ENCODE results near the gene CRACR2B.
A peak's percentile ranks its signal among the peaks of the same experiment; 100 is the strongest.

The CRACR2B gene

GRCh38 chr11:811446-812245 is 16.1 kb upstream of the CRACR2B start:
- peaks cover 11 to 64% (median 63%) of the 10 kb centered on the region in 5 donors for H3K4me1 ChIP-seq (ENCODE audit: control insufficient read depth in 5 of 5, insufficient read depth in 5 of 5, low read length in 5 of 5)
- peak overlapping the region; percentile 84 to 99 (median 94) for H3K9ac ChIP-seq (ENCODE audit: low read length in 5 of 5)
- H3K36me3 ChIP-seq (ENCODE audit: control insufficient read depth in 5 of 5, insufficient read depth in 5 of 5, low read length in 5 of 5), result peaks cover 0 to 32% (median 27%) of the 10 kb centered on the region in 5 donors
- no peaks in the 10 kb centered on the region for H3K9me3 ChIP-seq (ENCODE audit: control insufficient read depth in 5 of 5, low read length in 5 of 5)
- peak overlapping the region; percentile 92 for H3K27ac ChIP-seq (ENCODE audit: low read depth, low read length)
- H3K27me3 ChIP-seq (ENCODE audit: control insufficient read depth in 5 of 5, insufficient read depth in 4 of 5, low read length in 5 of 5), result no peaks in the 10 kb centered on the region
- peak overlapping the region; percentile 84 to 95 (median 89) for H3K4me3 ChIP-seq (ENCODE audit: low read depth in 1 of 5, low read length in 5 of 5)

GRCh38 chr11:812390-812789 is 15.3 kb upstream of the CRACR2B start:
- Histone ChIP-seq H3K36me3 (ENCODE audit: control insufficient read depth in 5 of 5, insufficient read depth in 5 of 5, low read length in 5 of 5) (peaks cover 0 to 32% (median 27%) of the 10 kb centered on the region in 5 donors), H3K9me3 (ENCODE audit: control insufficient read depth in 5 of 5, low read length in 5 of 5) (no peaks in the 10 kb centered on the region), H3K4me1 (ENCODE audit: control insufficient read depth in 5 of 5, insufficient read depth in 5 of 5, low read length in 5 of 5) (peaks cover 11 to 64% (median 63%) of the 10 kb centered on the region in 5 donors), H3K27ac (ENCODE audit: low read depth, low read length) (peak overlapping the region; percentile 92), H3K27me3 (ENCODE audit: control insufficient read depth in 5 of 5, insufficient read depth in 4 of 5, low read length in 5 of 5) (no peaks in the 10 kb centered on the region), H3K4me3 (ENCODE audit: low read depth in 1 of 5, low read length in 5 of 5) (peak overlapping the region in 3 of 5 donors; percentile 84 to 95 (median 89)), H3K9ac (ENCODE audit: low read length in 5 of 5) (peak overlapping the region in 3 of 5 donors; percentile 39 to 99 (median 89))

GRCh38 chr11:813072-813455 is 14.7 kb upstream of the CRACR2B start:
- Histone ChIP-seq H3K27ac (ENCODE audit: low read depth, low read length) (peak overlapping the region; percentile 92), H3K4me3 (ENCODE audit: low read depth in 1 of 5, low read length in 5 of 5) (peak overlapping the region in 2 of 5 donors; percentile 1 to 3), H3K27me3 (ENCODE audit: control insufficient read depth in 5 of 5, insufficient read depth in 4 of 5, low read length in 5 of 5) (no peaks in the 10 kb centered on the region), H3K9me3 (ENCODE audit: control insufficient read depth in 5 of 5, low read length in 5 of 5) (no peaks in the 10 kb centered on the region), H3K36me3 (ENCODE audit: control insufficient read depth in 5 of 5, insufficient read depth in 5 of 5, low read length in 5 of 5) (peaks cover 0 to 32% (median 27%) of the 10 kb centered on the region in 5 donors), H3K9ac (ENCODE audit: low read length in 5 of 5) (peak overlapping the region in 3 of 5 donors; percentile 17 to 99 (median 89)), H3K4me1 (ENCODE audit: control insufficient read depth in 5 of 5, insufficient read depth in 5 of 5, low read length in 5 of 5) (peaks cover 11 to 66% (median 64%) of the 10 kb centered on the region in 5 donors)

- peaks cover 0 to 32% (median 27%) of the 10 kb centered on the region in 5 donors for H3K36me3 ChIP-seq (ENCODE audit: control insufficient read depth in 5 of 5, insufficient read depth in 5 of 5, low read length in 5 of 5)
- peak overlapping the region; percentile 92 for H3K27ac ChIP-seq (ENCODE audit: low read depth, low read length)
- peak overlapping the region in 1 of 5 donors; percentile 4 for H3K4me3 ChIP-seq (ENCODE audit: low read depth in 1 of 5, low read length in 5 of 5)
- peaks cover 12 to 67% (median 64%) of the 10 kb centered on the region in 5 donors for H3K4me1 ChIP-seq (ENCODE audit: control insufficient read depth in 5 of 5, insufficient read depth in 5 of 5, low read length in 5 of 5)
- H3K9ac ChIP-seq (ENCODE audit: low read length in 5 of 5), result peak overlapping the region in 3 of 5 donors; percentile 47 to 99 (median 89)
- H3K27me3 ChIP-seq (ENCODE audit: control insufficient read depth in 5 of 5, insufficient read depth in 4 of 5, low read length in 5 of 5), result no peaks in the 10 kb centered on the region
- H3K9me3 ChIP-seq (ENCODE audit: control insufficient read depth in 5 of 5, low read length in 5 of 5), result no peaks in the 10 kb centered on the region
Measured at GRCh38 chr11:813456-814096, 14.1 kb upstream of the CRACR2B start.

GRCh38 chr11:815675-816432 is 11.9 kb upstream of the CRACR2B start:
- no peaks in the 10 kb centered on the region for H3K9me3 ChIP-seq (ENCODE audit: control insufficient read depth in 5 of 5, low read length in 5 of 5)
- no peak overlapping the region for H3K4me3 ChIP-seq (ENCODE audit: low read depth in 1 of 5, low read length in 5 of 5)
- peak overlapping the region in 3 of 5 donors; percentile 23 to 87 (median 68) for H3K9ac ChIP-seq (ENCODE audit: low read length in 5 of 5)
- H3K27ac ChIP-seq (ENCODE audit: low read depth, low read length), result peak overlapping the region; percentile 70
- H3K36me3 ChIP-seq (ENCODE audit: control insufficient read depth in 5 of 5, insufficient read depth in 5 of 5, low read length in 5 of 5), result peaks cover 0 to 34% (median 32%) of the 10 kb centered on the region in 5 donors
- H3K4me1 ChIP-seq (ENCODE audit: control insufficient read depth in 5 of 5, insufficient read depth in 5 of 5, low read length in 5 of 5), result peaks cover 13 to 66% (median 64%) of the 10 kb centered on the region in 5 donors
- H3K27me3 ChIP-seq (ENCODE audit: control insufficient read depth in 5 of 5, insufficient read depth in 4 of 5, low read length in 5 of 5), result no peaks in the 10 kb centered on the region

DNA sequence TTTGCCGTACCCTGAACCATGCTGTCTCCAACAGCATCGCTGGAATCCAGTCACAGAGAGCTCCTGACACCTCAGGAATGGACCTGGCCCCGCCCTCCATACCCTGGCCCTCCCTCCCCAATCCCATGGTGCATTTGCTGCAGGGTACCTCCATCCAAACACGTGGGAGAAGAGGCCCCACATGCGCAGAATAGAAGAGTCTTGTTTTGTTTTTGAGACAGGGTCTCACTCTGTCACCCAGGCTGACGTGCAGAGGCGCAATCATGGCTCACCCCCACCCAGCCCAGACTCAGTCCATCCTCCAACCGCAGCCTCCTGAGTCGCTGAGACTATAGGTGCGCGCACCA is 11.3 kb upstream of the CRACR2B start:
- Histone ChIP-seq H3K4me3 (ENCODE audit: low read depth in 1 of 5, low read length in 5 of 5) (no peak overlapping the region), H3K27ac (ENCODE audit: low read depth, low read length) (peak overlapping the region; percentile 70), H3K9me3 (ENCODE audit: control insufficient read depth in 5 of 5, low read length in 5 of 5) (no peaks in the 10 kb centered on the region), H3K4me1 (ENCODE audit: control insufficient read depth in 5 of 5, insufficient read depth in 5 of 5, low read length in 5 of 5) (peaks cover 14 to 66% (median 64%) of the 10 kb centered on the region in 5 donors), H3K36me3 (ENCODE audit: control insufficient read depth in 5 of 5, insufficient read depth in 5 of 5, low read length in 5 of 5) (peaks cover 0 to 32% (median 32%) of the 10 kb centered on the region in 5 donors), H3K9ac (ENCODE audit: low read length in 5 of 5) (peak overlapping the region in 2 of 5 donors; percentile 48 to 68), H3K27me3 (ENCODE audit: control insufficient read depth in 5 of 5, insufficient read depth in 4 of 5, low read length in 5 of 5) (no peaks in the 10 kb centered on the region)

- H3K27ac ChIP-seq (ENCODE audit: low read depth, low read length), result peak within 1 kb of the TSS; percentile 97
- H3K4me1 ChIP-seq (ENCODE audit: control insufficient read depth in 5 of 5, insufficient read depth in 5 of 5, low read length in 5 of 5), result peaks cover 10 to 67% (median 65%) of the 10 kb centered on the region in 5 donors
- H3K9ac ChIP-seq (ENCODE audit: low read length in 5 of 5), result peak within 1 kb of the TSS in 4 of 5 donors; percentile 84 to 99 (median 93)
Measured at GRCh38 chr11:818396-819128, 9.2 kb upstream of the CRACR2B start, which contains the start of gene PNPLA2. Gene PNPLA2 (plus strand): TSS chr11:818914. CDS start chr11:819719, 805 bp downstream.

GRCh38 chr11:819129-819931 is 8.4 kb upstream of the CRACR2B start:
- no peaks in the 10 kb centered on the region for H3K27me3 ChIP-seq (ENCODE audit: control insufficient read depth in 5 of 5, insufficient read depth in 4 of 5, low read length in 5 of 5)
- no peaks in the 10 kb centered on the region for H3K9me3 ChIP-seq (ENCODE audit: control insufficient read depth in 5 of 5, low read length in 5 of 5)
- H3K36me3 ChIP-seq (ENCODE audit: control insufficient read depth in 5 of 5, insufficient read depth in 5 of 5, low read length in 5 of 5), result peaks cover 0 to 35% (median 30%) of the 10 kb centered on the region in 5 donors
- peak overlapping the region in 4 of 5 donors; percentile 83 to 100 (median 92) for H3K4me3 ChIP-seq (ENCODE audit: low read depth in 1 of 5, low read length in 5 of 5)
- peak overlapping the region; percentile 97 for H3K27ac ChIP-seq (ENCODE audit: low read depth, low read length)
- H3K9ac ChIP-seq (ENCODE audit: low read length in 5 of 5), result peak overlapping the region in 4 of 5 donors; percentile 84 to 99 (median 93)
- peaks cover 10 to 68% (median 65%) of the 10 kb centered on the region in 5 donors for H3K4me1 ChIP-seq (ENCODE audit: control insufficient read depth in 5 of 5, insufficient read depth in 5 of 5, low read length in 5 of 5)

More at GRCh38 chr11:818396-819128, 9.2 kb upstream of the CRACR2B start, which contains the start of gene PNPLA2:
- peak within 1 kb of the TSS; percentile 44 to 100 (median 89) for H3K4me3 ChIP-seq (ENCODE audit: low read depth in 1 of 5, low read length in 5 of 5)
- H3K36me3 ChIP-seq (ENCODE audit: control insufficient read depth in 5 of 5, insufficient read depth in 5 of 5, low read length in 5 of 5), result peaks cover 0 to 31% (median 25%) of the 10 kb centered on the region in 5 donors
- H3K27me3 ChIP-seq (ENCODE audit: control insufficient read depth in 5 of 5, insufficient read depth in 4 of 5, low read length in 5 of 5), result no peaks in the 10 kb centered on the region
- H3K9me3 ChIP-seq (ENCODE audit: control insufficient read depth in 5 of 5, low read length in 5 of 5), result no peaks in the 10 kb centered on the region
